NCI-H146 treated with DMSO at 0.1 percent for 48 hours (cell line): ENCODE data around the gene CREBRF.
"Not testable (repeated sequence)": the region's sequence is repeated elsewhere in the genome, so short reads cannot be mapped to it uniquely, and the experiment has no call there.

Experiments used
- DNase-seq: peaks from one replicate; lab custom pipeline; 2025; ENCODE audit not compliant: unreplicated experiment; lab: John Stamatoyannopoulos, UW

CREBRF gene, protein sequence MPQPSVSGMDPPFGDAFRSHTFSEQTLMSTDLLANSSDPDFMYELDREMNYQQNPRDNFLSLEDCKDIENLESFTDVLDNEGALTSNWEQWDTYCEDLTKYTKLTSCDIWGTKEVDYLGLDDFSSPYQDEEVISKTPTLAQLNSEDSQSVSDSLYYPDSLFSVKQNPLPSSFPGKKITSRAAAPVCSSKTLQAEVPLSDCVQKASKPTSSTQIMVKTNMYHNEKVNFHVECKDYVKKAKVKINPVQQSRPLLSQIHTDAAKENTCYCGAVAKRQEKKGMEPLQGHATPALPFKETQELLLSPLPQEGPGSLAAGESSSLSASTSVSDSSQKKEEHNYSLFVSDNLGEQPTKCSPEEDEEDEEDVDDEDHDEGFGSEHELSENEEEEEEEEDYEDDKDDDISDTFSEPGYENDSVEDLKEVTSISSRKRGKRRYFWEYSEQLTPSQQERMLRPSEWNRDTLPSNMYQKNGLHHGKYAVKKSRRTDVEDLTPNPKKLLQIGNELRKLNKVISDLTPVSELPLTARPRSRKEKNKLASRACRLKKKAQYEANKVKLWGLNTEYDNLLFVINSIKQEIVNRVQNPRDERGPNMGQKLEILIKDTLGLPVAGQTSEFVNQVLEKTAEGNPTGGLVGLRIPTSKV

GRCh38 chr5:173055983-173056782, at the start of gene CREBRF:
Gene CREBRF, plus strand, starts transcription at chr5:173056352. Its CDS starts 24,424 bp downstream, at chr5:173080776.
- peak; percentile 72 for DNase-seq

DNA sequence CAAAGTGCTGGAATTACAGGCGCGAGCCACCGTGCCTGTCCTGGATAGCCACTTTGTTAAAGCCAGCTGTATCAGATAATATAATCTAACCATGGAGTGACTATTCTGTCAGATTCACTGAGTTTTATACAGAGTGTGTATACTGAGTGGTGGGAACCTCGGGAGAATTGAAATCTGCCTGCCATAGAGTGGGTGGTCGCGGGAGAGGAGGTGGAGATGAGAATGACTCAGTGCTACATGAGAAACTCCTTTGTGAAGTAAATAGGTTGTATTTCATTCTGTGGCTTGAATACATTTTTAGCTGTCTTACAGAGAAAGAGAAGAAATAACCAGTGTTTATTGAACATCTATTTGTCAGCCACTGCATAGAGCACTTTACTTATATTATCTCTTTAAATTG, 46.1 kb upstream of the CREBRF start:
- DNase-seq: no peak

DNA sequence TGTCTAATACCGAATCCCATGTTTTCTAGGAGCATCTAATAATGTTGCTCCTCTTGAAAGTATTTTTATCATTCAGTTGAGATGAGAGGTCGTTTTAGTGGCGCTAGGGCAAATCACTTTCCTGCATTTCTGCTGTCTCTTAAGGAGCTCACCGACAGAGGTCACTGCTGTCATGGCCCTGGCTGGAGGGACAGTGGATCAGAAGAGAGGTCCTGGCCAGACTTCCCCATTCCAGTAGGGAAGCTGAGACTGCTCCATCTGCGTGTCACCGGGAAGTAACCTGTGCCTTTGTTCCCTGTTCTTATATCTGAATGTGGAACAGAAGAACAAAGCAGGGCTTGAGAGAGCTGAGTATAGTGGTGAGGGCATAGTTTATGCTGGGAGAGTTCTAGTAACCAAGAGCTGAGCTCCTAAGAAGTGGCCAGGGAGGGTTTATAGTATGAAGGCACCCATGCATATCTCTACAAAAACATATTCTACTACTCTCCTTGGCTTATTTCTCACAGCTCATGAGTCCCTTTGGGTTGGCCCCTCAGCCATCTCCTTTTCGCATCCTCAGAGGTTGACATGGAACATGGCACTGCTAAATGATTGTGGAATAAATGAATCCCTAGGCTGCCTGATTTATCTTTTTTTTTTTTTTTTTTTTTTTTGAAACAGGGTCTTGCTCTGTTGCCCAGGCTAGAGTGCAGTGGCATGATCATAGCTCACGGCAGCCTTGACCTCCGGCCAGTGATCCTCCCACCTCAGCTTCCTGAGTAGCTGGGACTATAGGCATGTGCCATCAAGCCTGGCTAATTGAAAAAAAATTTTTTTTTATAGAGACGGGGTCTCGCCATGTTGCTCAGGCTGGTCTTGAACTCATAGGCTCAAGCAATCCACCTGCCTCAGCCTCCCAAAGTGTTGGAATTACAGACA, 45.3 kb upstream of the CREBRF start:
- DNase-seq: no peak

DNA sequence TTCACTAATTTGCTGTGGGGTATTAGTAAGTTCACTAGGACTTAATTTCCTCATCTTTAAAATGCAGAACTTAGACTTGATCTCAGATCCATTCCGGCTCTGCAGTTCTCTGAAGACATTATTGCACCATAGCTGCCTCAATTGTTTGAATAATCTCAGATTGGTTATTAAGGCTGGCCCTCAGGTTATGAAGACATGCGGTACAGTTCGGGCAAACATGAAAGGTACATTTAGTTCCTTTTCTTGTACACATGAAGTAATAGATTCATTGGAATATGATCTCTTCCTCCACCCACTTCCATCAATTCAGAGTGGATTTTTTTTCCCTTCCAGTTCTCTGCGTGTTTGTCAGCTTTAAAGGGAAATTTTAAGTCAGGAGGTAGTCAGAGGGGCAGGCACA, 44.6 kb upstream of the CREBRF start:
- no peak for DNase-seq

- no peak for DNase-seq
These were observed 43.3 kb upstream of the CREBRF start for GRCh38 chr5:173012882-173013281.

- DNase-seq: no peak
These were observed 41.5 kb upstream of the CREBRF start for GRCh38 chr5:173014671-173015070.

GRCh38 chr5:173015192-173015591, 41.0 kb upstream of the CREBRF start:
- DNase-seq: no peak

- DNase-seq: no peak
These were observed 40.3 kb upstream of the CREBRF start for GRCh38 chr5:173015598-173016455.

DNA sequence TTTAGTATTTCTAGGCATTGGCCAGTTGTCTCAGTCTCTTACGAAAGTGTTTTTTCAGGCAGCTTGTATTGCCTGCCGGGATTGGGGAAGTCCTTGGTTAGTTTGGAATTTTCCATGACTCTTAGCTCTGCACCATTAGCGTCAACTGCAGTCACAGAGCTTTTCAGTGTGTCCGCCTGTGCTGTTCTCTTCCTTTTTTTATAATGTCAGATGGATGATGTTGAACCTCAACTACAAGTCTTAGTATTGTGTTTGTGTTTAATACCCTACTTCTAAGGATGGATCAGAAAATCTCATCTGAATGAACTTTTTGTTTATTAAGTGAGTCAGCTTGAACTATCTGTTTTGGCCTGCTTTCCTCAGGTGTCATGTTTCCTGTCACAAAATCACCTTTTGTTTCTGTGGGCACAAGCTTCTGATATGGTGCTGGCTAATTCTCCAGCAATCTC, 39.5 kb upstream of the CREBRF start:
- DNase-seq: no peak

DNA sequence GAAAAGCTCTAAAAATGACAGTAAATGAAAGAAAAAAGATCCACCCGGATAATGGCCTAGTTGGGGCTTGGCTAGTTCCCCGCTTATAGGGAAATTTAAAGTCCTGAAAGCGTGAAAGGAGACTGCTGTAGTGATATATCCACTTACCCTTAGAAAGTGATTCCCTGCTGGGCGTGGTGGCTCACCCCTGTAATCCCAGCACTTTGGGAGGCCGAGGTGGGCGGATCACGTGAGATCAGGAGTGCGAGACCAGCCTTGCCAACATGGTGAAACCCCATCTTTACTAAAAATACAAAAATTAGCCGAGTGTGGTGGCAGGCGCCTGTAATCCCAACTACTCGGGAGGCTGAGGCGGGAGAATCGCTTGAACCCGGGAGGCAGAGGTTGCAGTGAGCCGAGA, 39.1 kb upstream of the CREBRF start:
- not testable (repeated sequence) for DNase-seq

DNA sequence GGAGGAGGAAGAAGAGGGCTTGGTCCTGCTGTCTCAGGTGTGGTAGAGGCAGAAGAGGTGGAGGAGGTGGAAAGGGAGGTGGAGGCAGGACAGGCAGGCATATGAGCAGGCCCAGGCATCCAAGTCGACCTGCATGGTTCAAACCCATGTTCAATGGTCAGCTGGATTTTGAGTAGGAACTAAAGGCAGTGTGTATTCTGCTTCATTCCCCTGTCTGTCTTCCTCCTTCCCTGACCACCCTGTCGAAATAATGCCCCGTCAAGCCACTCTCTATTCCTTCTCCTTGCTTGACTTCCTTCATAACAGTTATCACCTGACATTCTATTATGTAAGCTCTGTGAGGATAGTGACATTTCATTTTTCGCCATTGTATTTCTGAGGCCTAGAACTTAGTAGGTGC, 37.8 kb upstream of the CREBRF start:
- no peak for DNase-seq

GRCh38 chr5:173020154-173020581, 36.0 kb upstream of the CREBRF start:
- no peak for DNase-seq

GRCh38 chr5:173020643-173021042, 35.5 kb upstream of the CREBRF start:
- no peak for DNase-seq

GRCh38 chr5:173025651-173026050, 30.5 kb upstream of the CREBRF start:
- DNase-seq: no peak

GRCh38 chr5:173027905-173028304, 28.2 kb upstream of the CREBRF start:
- DNase-seq: no peak

DNA sequence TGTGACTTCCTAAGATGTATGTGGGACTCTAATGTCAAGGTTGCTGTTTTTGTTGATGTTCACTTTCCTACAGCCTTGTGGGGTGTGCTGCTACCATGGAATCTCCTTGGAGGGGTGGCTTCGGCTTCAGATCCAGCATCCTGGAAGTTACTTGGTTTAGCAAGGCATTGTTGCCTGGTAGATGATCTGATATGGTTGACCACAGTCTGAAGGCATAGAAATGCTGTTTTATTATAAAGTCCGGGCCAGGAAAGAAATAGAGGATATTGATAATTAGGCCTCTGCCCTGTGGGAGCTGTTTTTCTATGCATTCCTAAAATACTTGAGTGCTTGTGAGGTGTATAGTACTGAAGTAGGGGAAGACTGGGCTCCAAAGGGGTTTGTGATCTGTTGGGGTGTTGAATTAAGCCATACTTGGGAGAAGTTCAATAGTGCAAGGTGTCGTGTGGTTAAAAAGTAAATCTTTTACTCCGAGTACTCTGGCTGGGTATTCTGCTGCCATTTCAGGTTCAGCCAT, 27.3 kb upstream of the CREBRF start:
- DNase-seq: no peak

DNA sequence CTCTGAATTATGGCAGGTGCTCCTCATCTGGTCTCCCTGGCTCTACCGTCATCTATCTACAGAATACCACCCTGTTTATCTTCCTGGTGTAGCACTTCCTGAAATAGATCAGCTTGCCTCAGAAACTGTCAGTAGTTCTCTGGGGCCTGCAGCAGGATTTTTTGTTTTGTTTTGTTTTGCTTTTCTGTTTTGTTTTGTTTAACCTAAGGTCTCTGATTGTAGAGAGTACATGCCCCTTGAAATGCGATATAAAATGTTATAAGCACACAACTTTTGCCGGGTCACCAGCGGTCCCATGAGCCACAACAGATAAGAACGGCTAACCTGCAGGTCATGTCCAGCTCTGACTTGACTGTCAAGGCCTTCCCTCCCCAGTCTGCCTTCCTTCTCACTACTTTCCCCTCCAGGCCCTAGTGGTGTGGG, 26.6 kb upstream of the CREBRF start:
- DNase-seq: no peak

DNA sequence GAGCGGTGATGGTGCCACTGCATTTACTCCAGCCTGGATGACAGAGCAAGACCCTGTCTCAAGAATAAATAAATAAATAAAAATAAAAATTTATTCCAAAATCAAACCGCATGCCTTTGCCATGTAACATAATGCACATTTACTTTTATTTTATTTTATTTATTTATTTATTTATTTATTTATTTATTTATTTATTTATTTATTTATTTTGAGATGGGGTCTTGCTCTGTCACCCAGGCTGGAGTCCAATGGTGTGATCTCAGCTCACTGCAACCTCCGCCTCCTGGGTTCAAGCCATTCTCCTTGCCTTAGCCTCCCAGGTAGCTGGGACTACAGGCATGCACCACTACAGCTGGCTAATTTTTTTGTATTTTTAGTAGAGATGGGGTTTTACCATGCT, 24.1 kb upstream of the CREBRF start:
- DNase-seq: not testable (repeated sequence)

DNA sequence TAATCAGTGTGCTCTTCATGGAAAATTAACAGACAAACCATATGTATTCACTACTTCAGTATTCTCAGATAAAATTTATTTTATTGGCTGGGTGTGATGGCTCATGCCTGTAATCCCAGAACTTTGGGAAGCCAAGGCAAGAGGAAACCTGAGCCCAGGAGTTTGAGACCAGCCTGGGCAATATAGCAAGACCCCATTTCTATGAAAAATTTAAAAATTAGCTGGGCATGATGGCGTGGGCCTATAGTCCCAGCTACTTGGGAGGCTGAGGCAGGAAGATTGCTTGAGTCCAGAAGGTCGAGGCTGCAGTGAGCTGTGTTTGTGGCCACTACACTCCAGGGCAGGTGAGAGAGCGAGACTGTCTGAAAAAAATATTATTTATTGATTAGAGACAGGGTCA, 23.4 kb upstream of the CREBRF start:
- DNase-seq: no peak
